NT2/D1 (cell line): ENCODE results near the gene RMRP.

Experiments used
- DNase-seq: peaks from one replicate; pipeline ENCODE4 v3.0.0-alpha.2; 2011; ENCODE audit warnings: low read depth, low spot score
- H3K27me3 ChIP-seq: 2 replicates; pipeline ENCODE4 v1.6.0; 2011; ENCODE audit warnings: mild to moderate bottlenecking; ENCODE audit not compliant: insufficient read length, insufficient read depth
- H3K36me3 ChIP-seq: 2 replicates; pipeline ENCODE4 v1.6.1; 2011; ENCODE audit warnings: mild to moderate bottlenecking, low read length, mixed read lengths; ENCODE audit not compliant: insufficient read depth, insufficient read length
- H3K4me1 ChIP-seq: 2 replicates; pipeline ENCODE4 v1.5.1; 2011; ENCODE audit not compliant: insufficient read depth, insufficient read length
- H3K4me3 ChIP-seq: 2 replicates; pipeline ENCODE4 v1.5.1; 2011; ENCODE audit warnings: low read depth; ENCODE audit not compliant: insufficient read length
- H3K9ac ChIP-seq: 2 replicates; pipeline ENCODE4 v1.6.0; 2011; ENCODE audit warnings: low read depth; ENCODE audit not compliant: insufficient read length
- H3K9me3 ChIP-seq: 2 replicates; pipeline ENCODE4 v1.5.1; 2011; ENCODE audit warnings: mild to moderate bottlenecking, low read length; ENCODE audit not compliant: insufficient read depth
- SUZ12 ChIP-seq: IDR thresholded peaks from 2 replicates; pipeline ENCODE4 v1.6.1; 2011; ENCODE audit not compliant: insufficient read length, insufficient read depth; ENCODE audit errors: extremely low read depth
- YY1 ChIP-seq: IDR thresholded peaks from 2 replicates; pipeline ENCODE4 v1.6.1; 2011; ENCODE audit not compliant: insufficient read length, insufficient read depth
- ZNF274 ChIP-seq: IDR thresholded peaks from 2 replicates; pipeline ENCODE4 v1.6.1; 2011; ENCODE audit warnings: mild to moderate bottlenecking, low read depth, low read length

Gene RMRP

DNA sequence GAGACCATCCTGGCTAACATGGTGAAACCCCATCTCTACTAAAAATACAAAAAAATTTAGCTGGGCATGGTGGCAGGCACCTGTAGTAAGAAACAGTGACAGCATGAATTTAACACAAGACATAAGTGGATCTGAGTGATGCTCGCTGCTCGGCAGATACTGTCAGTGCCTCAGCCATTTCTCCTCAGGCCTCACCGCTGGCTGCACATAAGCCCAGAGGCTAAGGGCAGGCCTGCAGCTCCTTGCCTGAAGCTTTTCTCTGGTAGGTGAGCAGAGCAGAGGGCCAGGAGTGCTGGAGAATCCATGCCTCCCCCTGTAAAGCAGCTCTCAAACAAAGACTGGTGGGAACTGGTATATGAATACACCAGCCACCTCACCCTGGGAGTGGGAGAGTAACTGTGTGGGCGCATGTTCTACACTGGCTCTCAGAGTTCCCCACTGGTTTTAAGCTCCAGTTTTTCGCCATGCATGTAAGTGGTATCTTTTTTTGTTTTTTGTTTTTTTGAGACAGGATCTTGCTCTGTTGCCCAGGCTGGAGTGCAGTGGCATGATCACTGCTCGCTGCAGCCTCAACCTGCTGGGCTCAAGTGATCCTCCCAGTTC is 29.3 kb downstream of the RMRP start:
- no peak overlapping the region for H3K9ac ChIP-seq
- DNase-seq = no peak
- H3K4me1 ChIP-seq = no peaks in the 10 kb centered on the region
- no peaks in the 10 kb centered on the region for H3K27me3 ChIP-seq
- H3K4me3 ChIP-seq = no peak overlapping the region
- no peaks in the 10 kb centered on the region for H3K9me3 ChIP-seq
- no peaks in the 10 kb centered on the region for H3K36me3 ChIP-seq
- TF ChIP-seq YY1 (no peak), ZNF274 (no peak), SUZ12 (no peak)

DNA sequence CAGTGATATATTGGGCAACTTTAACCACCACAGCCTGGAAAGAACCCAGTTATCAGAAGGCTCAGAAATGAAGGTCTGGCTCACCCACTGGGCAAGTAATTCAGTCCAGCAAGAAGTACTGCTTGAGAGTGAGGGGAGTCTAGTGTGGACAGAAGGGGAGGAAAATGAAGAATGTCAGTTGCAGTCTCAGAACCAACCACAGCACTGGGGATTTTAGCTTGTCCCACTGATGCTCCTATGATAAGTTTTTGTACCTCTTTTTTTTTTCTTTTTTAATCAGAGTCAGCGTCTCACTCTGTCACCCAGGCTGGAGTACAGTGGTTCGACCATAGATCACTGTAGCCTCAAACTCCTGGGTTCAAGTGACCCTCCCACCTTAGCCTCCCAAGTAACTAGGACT is 30.2 kb downstream of the RMRP start:
- no peak for TF ChIP-seq SUZ12
- no peak for TF ChIP-seq YY1
- TF ChIP-seq ZNF274 = no peak
- Histone ChIP-seq H3K4me1 (no peaks in the 10 kb centered on the region), H3K9ac (no peak overlapping the region), H3K36me3 (no peaks in the 10 kb centered on the region), H3K9me3 (no peaks in the 10 kb centered on the region), H3K27me3 (no peaks in the 10 kb centered on the region), H3K4me3 (no peak overlapping the region)
- no peak for DNase-seq

DNA sequence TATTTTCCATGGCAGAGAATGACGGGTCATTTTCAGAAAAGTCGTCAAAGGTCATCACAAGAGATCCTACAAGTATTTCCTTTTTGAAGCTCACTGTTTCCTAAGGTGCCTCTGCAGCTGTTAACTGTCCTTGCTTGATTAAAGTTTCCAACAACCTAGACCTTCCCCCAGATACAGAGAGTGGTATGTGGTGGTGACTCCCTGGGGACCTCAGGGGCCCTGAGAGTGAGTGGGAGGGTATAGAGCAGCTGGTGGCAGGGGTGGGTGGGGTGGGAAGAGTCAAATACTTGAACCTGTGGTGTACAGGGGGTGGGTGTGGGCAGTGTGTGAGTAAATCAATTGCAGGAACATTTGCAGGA is 38.0 kb downstream of the RMRP start:
- no peaks in the 10 kb centered on the region for H3K9me3 ChIP-seq
- peaks cover 49% of the 10 kb centered on the region for H3K27me3 ChIP-seq
- H3K9ac ChIP-seq = no peak overlapping the region
- no peak for DNase-seq
- no peak for TF ChIP-seq SUZ12
- TF ChIP-seq YY1 = no peak
- TF ChIP-seq ZNF274 = no peak
- no peak overlapping the region for H3K4me3 ChIP-seq
- peaks cover 5% of the 10 kb centered on the region for H3K4me1 ChIP-seq
- no peaks in the 10 kb centered on the region for H3K36me3 ChIP-seq

DNA sequence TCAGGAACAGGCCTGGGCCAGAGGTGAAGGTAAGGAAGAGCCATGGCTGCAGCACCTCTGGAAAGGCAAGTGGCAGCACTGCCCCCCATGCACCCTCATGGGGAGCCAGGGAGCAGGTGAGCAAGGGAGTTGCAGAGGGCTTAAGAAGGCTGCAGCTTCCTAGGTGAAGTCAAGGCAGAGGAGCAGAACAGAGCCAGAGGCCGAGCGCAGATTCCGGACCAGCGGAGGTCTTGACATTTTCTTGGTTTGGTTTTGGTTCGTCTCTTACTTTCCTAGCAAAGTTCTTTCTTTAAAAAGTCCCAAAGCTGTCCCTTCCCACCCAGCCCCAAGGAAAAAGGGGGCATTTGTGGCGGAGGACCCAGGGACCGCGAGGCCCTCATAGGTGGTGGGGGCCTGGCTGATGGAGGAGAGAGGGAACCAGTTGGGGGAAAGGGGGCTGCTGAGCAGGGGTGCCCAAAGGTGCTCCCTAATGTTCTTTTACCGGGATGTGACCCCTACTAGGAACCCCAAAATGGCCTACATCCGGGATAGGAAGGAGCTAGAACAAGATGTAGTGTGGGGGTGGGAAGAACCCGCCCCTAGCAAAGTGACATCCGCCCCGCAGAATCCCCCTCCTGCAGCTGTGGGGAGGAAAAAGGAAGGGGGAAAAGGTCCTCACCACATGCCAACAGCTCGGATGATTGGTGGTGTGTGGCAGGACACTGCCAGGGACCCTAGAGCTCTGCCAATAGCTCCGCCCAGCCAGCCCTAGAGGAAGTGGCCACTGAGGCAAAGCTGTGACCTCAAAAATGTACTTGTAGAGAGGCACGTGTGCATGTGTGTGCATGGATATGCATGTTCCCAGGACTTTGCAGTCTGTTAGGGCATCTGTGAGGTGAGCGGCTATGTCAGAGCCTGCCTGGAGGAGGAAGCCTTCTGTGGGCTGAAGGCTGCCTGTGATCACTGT is 38.7 kb downstream of the RMRP start:
- no peak for TF ChIP-seq SUZ12
- TF ChIP-seq ZNF274 = no peak
- TF ChIP-seq YY1 = no peak
- no peak overlapping the region for H3K4me3 ChIP-seq
- H3K4me1 ChIP-seq = peaks cover 5% of the 10 kb centered on the region
- H3K9ac ChIP-seq = no peak overlapping the region
- peaks cover 52% of the 10 kb centered on the region for H3K27me3 ChIP-seq
- DNase-seq = no peak
- H3K36me3 ChIP-seq = no peaks in the 10 kb centered on the region
- H3K9me3 ChIP-seq = no peaks in the 10 kb centered on the region

GRCh38 chr9:35618325-35618727 is 39.5 kb downstream of the RMRP start, which contains the start of gene CD72:
Gene CD72 (minus strand): TSS chr9:35618413. CDS start chr9:35618303, 110 bp downstream.
- Histone ChIP-seq H3K4me3 (peak within 1 kb of the TSS; percentile 46), H3K27me3 (peaks cover 52% of the 10 kb centered on the region), H3K9me3 (no peaks in the 10 kb centered on the region), H3K4me1 (peaks cover 5% of the 10 kb centered on the region), H3K9ac (peak within 1 kb of the TSS; percentile 64), H3K36me3 (no peaks in the 10 kb centered on the region)
- DNase-seq = no peak
- no peak for TF ChIP-seq YY1

- Histone ChIP-seq H3K9me3 (no peaks in the 10 kb centered on the region), H3K4me1 (peaks cover 5% of the 10 kb centered on the region), H3K36me3 (no peaks in the 10 kb centered on the region), H3K27me3 (peaks cover 52% of the 10 kb centered on the region), H3K4me3 (no peak overlapping the region), H3K9ac (no peak overlapping the region)
- no peak for DNase-seq
- no peak for TF ChIP-seq YY1
- TF ChIP-seq SUZ12 = no peak
- TF ChIP-seq ZNF274 = no peak
Observed at GRCh38 chr9:35617548-35617947, 40.3 kb downstream of the RMRP start.

DNA sequence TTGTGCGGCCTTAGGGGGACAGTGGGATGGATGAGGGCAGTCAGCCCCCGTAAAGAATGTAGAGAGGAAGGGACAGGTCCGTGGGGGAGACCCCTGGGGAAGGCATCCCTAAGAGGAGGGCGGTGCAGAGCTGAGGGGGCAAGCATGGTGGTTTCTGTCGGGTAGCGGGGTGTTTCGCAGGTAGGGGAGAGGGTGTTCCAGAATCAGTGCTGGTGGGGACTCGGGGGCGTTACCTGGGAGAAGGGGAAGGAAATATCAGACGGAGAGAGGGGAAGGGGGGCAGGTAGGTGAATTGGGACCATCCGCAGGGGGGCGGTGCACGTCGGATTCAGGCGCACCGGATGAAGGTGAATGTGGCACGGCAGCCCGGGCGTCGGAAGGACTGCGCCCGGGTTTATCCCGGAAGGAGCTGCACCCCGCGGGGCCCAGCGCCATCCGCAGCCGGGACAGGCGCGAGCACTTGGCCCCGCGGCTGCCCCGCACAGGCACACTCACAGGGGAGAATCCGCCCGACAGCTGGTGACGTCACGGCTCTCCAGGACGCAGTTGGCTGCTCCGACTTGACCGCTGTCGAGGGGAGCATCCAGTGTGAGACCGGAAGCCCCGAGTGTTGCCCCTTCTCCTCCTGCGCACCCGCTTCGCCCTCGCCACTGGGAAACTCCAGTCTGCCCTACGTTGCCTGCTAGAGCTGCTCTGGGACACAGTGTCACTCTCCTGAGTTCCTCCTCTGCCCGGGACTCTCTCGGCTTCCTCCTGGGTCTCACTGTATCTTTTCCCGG is 40.9 kb downstream of the RMRP start:
- H3K36me3 ChIP-seq = no peaks in the 10 kb centered on the region
- DNase-seq = no peak
- peaks cover 52% of the 10 kb centered on the region for H3K27me3 ChIP-seq
- peak overlapping the region; percentile 64 for H3K9ac ChIP-seq
- H3K9me3 ChIP-seq = no peaks in the 10 kb centered on the region
- TF ChIP-seq ZNF274 = no peak
- peak overlapping the region; percentile 46 for H3K4me3 ChIP-seq
- peaks cover 5% of the 10 kb centered on the region for H3K4me1 ChIP-seq
